ENCODE measurements around the gene ANKRD33B.

Gene ANKRD33B

GRCh38 chr5:10580531-10581423 is 16.9 kb downstream of the ANKRD33B start:
- no peak for DNase-seq

DNA sequence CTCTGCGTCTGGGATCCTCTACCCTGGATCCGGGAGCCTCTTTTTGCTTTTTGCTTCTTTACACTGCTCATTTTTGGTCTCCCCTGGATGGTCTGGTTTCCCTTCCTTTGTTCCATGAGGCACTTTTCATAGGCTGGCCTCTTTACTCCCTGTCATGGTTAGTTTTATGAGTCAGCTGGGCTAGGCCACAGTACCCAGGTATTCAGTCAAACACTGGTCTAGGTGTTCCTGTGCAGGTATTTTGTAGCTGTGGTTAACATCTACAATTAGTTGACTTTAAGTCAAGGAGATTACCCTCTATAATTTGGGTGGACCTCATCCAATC is 17.5 kb downstream of the ANKRD33B start:
- DNase-seq: no peak

GRCh38 chr5:10581867-10582511 is 18.1 kb downstream of the ANKRD33B start:
- no peak for DNase-seq

DNA sequence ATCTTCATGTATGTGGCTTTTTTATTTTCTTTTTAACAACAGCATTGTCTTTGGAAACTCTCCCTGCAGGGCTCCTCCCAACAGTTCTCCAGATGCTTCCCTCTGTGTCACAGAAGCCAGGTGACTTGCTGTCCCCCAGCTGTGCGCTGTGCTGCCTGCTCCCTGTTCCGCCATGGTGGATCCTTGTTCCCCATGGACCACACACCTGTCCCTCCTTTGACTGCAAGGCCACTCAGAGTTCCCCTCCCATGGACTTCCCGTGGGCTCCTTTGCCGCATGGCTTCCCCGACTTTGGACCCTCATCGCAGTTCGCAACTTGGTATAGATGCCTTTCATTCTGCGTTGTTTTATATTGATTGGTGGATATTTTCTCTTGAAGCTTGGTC is 18.6 kb downstream of the ANKRD33B start:
- no peak for DNase-seq

GRCh38 chr5:10583663-10584572 is 20.0 kb downstream of the ANKRD33B start:
- no peak for DNase-seq

DNA sequence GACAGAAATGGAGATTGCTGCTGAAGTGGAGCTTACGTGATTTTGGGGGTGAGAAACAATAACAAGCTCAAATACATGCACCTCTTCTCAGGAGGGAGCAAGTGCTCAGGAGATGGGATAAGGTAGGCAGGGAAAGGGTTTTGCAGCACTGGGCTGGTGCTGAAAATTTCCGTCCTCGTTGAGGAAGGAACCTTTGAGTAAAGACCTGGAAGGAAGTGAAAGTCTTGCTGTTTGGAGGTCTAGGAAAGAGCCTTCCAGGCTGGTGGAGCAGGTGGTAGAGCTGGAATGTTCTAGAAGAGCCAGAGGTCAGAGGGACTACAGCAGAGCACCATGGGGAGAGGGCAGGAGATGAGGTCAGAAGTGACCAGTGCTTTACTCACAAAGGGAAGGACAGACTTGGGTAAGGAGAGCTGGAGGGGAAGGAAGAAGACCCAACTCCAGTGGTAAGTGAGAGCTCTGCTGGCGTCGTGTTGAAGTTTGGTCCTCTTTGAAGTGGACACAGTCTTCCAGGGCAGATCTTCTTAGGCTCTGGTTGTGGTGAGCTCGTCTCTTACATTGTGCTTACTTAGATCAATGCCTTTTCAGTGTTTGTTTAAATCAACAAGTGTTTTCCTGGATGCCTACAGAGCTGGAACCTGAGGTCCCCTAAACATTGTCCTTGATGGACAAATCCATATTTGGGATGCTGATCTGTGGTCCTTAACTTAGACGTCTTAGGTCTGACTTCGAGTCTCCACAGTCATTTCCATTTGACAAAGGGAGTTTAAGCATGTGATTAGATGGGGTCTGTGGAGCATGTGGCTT is 21.0 kb downstream of the ANKRD33B start:
- DNase-seq: no peak

- no peak for DNase-seq
These were observed 21.6 kb downstream of the ANKRD33B start for GRCh38 chr5:10585518-10585915.

DNA sequence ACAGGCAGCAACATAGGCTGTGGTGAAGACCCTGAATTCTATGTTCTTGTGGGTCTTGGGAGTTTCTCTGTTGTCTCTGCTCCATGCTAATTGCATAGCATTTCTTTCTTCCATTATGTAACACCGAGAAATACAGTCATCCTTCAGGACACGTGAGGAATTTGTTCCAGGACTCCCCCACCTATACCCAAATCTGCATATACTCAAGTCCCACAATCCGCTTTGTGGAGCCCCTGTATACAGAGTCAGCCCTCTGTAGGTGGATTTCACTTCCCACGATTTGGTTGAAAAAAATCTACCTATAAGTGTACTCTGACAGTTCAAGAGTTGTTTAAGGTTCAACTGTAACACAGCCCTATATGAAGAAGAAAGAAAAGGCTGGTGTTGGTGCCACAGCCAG is 22.1 kb downstream of the ANKRD33B start:
- DNase-seq: no peak

GRCh38 chr5:10586555-10586954 is 22.7 kb downstream of the ANKRD33B start:
- no peak for DNase-seq

DNA sequence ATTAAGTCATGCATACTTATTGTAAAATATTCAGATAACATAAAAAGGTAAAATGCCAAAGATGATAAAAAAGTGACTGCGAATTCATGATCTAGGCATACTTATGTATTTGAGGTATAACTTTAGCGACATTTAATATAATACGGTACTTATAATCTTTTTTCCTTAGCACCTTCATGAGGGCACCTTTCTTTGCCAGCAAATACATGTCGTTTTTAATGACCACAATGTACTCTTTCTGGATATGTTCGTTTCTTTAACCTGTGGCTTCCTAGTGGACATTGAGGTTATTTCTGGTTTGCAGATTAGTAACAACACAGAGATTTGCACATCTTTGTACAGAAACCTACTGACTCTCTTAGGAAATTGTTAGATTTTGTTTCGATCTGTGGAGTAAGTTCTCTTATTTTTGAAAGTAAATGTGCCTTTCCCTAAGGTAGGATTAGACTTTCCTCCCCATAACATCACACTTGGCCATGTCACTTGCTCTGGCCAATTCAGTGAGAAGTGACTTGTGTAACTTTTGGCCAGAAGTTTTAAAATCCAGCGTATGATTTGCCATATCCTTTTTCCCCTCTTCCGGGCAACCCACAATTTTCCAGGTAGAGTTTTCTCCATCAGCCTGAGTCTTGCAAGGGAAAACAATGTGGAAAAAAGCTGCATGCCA is 24.4 kb downstream of the ANKRD33B start:
- DNase-seq: no peak

DNA sequence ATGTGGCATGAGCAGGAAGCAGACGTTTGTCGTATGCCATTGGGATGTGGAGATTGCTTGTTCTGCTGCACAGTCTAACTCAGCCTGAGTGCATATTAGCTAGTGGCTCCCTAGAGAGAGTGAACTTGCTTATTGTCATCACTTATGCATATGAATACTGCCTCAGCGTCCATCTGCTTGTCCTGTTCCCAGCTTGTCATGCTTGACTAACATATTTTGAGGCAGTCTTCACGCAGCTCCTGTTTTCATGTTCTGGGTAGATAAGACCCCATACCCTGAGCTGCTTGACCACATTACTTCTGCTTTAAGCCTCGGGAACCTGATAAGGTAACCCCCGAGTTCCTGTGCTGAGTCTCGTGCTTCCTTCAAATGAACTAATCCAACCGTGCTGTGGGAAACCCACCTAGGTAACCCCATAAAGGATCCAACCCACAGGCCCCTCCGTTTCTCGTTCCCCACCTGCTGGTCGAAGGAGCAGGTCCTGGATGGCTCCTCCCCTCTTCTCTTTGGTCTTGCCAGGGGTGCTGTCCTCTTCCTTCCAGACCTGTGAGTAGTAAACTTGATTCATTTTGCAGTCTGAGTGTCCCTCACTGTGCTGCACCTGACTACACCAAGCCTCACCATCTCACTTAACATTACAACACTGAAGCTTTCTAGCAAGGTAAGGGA is 25.0 kb downstream of the ANKRD33B start:
- no peak for DNase-seq

DNA sequence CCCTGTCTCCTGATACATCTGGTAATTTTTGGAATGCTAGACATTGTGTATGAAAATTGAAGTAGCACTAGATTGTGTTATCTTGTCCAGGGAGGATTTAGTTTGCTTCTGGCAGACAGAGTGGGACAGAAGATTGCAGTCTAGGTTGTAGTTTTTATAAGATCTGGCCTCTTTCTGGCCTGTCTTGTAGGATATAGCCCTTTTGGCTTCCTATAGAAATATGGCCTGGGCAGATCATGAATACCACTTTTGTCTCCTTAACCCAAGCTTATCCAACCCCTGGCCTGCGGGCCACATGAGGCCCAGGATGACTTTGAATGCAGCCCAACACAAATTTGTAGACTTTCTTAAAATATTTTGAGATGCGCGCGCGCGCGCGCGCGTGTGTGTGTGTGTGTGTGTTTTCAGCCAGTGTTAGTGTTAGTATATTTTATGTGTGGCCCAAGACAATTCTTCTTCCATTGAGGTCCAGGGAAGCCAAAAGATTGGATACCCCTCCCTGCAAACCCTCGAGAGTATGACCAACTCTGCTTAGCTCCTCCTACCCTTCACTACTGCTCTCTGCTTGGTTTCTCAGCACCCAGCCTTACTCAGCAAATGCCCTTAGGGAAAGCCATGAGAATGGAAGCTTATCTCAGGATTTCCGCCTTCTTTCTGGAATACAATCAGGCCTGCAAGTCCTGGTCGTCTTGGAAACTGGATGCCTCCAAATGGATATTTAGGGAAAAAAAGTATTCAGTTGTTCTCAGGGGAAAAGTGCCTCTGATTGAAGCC is 26.5 kb downstream of the ANKRD33B start:
- no peak for DNase-seq

DNA sequence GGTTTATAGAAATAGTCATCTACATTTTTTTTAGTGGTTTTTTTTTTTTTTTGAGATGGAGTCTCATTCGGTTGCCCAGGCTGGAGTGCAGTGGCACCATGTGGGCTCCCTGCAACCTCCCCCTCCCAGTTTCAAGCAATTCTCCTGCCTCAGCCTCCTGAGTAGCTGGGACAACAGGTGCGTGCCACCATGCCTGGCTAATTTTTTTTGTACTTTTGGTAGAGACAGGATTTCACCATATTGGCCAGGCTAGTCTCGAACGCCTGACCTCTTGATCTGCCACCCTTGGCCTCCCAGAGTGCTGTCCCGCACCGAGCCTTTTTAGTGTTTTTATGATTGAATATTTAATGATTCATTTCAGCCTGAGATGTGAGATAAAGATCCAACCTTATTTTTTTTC is 27.3 kb downstream of the ANKRD33B start:
- DNase-seq: no peak

DNA sequence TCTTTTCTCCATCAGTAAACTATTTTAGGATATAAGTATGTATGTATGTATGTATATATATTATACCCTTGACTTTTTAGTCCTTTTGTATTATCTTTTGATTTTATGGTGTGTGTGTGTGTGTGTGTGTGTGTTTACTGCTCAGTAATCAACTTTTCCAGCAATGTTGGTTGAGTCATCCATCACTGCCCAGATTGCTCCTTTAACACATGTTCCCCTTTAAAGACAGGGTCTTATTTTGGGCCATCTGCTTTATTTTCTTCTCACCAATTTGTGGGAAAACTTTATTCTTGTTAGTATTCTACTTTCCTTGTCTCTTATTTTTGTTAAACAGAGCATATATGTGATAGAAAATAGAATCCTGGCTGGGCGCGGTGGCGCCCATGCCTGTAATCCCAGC is 28.1 kb downstream of the ANKRD33B start:
- DNase-seq: no peak

DNA sequence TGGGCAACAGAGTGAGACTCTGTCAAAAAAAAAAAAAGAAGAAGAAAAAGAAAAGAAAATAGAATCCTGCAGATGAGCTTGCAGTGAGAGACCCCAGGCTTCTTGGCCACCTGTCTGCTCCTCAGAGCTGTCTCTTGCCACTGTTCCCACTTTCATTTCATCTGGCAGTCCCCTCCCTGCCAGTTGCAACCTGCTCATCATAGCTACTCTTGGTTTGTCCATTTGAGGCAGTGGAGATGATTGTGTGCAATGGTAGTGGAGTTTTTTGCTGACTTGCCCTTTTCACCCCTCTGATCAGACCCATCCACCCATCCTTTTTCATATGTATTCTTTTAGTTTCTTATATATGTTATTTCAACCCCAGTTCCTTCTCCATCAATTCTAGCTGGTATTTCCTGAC is 28.7 kb downstream of the ANKRD33B start:
- DNase-seq: no peak

DNA sequence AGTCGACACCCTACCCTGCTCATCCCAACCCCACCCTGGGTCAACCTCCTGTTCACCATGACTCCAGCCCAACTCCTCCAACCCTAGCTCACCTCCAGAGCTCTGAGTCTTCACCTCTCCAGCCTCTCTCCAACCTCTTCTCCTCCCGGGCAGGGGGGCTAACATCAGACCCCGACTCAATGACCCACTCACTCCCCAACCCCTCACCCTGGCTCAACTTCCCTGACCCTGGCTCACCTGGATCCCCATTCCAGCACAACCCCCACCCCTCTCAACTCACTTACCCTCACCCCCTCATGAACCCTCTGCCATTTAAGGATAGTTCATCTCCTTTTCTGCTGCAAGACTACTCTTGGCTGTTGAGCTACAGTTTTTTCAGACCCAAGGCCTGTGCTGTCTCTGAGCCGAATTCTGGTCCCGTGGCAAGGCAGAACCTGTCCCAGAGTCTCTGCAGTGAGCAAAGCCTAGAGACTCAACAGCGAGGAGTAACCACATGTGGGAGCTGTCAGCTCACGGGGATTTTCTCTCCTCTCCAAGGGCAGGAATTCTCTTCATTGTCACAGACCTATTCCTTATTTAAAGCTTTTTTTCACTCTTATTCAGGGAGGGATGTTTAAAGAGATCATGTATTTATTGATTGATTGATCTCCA is 29.8 kb downstream of the ANKRD33B start:
- no peak for DNase-seq

- DNase-seq: no peak
These were observed 30.8 kb downstream of the ANKRD33B start for GRCh38 chr5:10594591-10595210.

- no peak for DNase-seq
These were observed 31.4 kb downstream of the ANKRD33B start for GRCh38 chr5:10595293-10595671.

DNA sequence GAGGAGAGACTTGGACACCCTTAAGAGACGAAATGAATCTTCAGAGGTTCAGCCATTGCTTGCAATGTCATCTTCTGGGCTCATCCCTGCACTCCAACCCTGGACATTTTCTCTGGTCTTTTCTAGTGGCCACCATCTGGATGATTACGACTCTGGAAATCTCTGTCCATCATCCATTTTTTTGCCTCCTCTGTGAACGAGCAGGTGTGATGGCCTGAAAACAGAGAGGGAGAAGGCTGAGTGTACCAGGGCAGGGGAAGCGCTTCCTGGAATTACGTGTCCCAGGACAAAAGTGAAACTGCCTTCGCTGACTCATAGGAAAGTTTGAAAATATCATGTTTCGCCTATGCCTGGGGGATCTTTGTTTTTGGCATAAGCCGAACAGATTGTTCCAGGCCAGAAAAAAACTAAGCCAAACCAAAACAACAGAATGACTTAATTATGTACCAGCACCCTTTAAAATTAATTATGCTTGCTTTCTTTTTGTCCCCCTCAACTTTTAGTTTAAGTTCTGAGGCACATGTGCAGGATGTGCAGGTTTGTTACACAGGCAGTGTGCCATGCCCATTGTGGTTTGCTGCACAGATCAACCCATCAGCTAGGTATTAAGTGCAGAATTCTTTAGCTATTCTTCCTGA is 31.9 kb downstream of the ANKRD33B start:
- DNase-seq: no peak
